Testis (tissue), 2 donors: Measurements from ENCODE around the gene MTPN.

Source experiments
- POLR2A ChIP-seq: fragments of 450-650 bp; IDR thresholded peaks from one replicate; pipeline ENCODE4 v1.6.1; 2017; ENCODE audit warnings: antibody characterized with exemption, mild to moderate bottlenecking, moderate library complexity
- TF ChIP-seq, protein P1 (sequence below), 3 experiments: fragments of 450-650 bp in 2 of 3; fragments of 200-600 bp in 1 of 3; sonication (generic) in 1 of 3; IDR thresholded peaks; one replicate each; pipeline ENCODE4 v1.5.1; 2016 to 2019; ENCODE audit warnings: antibody characterized with exemption in 3 of 3, mild to moderate bottlenecking in 2 of 3, moderate library complexity in 1 of 3

DNA sequence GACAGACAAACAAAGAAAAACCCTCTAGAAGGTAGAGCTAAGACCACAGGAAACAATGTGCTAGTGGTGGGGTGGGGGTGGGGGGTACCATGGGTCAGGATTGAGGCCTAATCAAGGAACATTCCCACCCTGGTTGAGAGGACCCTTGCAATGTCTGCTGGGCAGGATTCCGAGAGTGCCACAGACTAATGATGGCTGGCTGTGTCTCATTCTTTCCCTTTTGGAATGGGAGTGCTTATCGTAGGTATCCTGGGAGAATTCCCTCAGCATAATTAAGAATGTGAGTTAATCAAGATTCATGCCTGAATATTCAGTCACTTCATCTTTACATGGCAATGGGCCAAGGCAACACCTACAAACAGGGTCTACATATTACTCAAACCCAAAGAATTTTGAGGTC lies 14.7 kb upstream of the MTPN start:
- TF ChIP-seq, protein P1, sequence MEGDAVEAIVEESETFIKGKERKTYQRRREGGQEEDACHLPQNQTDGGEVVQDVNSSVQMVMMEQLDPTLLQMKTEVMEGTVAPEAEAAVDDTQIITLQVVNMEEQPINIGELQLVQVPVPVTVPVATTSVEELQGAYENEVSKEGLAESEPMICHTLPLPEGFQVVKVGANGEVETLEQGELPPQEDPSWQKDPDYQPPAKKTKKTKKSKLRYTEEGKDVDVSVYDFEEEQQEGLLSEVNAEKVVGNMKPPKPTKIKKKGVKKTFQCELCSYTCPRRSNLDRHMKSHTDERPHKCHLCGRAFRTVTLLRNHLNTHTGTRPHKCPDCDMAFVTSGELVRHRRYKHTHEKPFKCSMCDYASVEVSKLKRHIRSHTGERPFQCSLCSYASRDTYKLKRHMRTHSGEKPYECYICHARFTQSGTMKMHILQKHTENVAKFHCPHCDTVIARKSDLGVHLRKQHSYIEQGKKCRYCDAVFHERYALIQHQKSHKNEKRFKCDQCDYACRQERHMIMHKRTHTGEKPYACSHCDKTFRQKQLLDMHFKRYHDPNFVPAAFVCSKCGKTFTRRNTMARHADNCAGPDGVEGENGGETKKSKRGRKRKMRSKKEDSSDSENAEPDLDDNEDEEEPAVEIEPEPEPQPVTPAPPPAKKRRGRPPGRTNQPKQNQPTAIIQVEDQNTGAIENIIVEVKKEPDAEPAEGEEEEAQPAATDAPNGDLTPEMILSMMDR (IDR thresholded peaks at IDR 0.05): no peak
- TF ChIP-seq POLR2A: no peak
